ENCODE data around the gene FLNB.
"Not testable (repeated sequence)": the region's sequence is repeated elsewhere in the genome, so short reads cannot be mapped to it uniquely, and the experiment has no call there.

DNA sequence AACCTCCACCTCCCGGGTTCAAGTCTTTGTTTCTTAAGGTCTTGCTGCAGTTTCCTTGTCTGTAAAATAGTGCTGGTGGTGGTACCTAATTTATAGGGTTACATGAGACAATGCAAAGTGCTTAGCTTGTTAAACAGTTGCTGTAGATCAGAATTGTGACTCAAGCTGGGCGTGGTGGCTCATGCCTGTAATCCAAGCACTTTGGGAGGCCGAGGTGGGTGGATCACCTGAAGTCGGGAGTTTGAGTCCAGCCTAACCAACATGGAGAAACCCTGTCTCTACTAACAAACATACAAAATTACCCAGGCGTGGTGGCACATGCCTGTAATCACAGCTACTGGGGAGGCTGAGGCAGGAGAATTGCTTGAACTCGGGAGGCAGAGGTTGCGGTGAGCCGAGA lies 19.0 kb upstream of the FLNB start:
- TF ChIP-seq, protein P1, sequence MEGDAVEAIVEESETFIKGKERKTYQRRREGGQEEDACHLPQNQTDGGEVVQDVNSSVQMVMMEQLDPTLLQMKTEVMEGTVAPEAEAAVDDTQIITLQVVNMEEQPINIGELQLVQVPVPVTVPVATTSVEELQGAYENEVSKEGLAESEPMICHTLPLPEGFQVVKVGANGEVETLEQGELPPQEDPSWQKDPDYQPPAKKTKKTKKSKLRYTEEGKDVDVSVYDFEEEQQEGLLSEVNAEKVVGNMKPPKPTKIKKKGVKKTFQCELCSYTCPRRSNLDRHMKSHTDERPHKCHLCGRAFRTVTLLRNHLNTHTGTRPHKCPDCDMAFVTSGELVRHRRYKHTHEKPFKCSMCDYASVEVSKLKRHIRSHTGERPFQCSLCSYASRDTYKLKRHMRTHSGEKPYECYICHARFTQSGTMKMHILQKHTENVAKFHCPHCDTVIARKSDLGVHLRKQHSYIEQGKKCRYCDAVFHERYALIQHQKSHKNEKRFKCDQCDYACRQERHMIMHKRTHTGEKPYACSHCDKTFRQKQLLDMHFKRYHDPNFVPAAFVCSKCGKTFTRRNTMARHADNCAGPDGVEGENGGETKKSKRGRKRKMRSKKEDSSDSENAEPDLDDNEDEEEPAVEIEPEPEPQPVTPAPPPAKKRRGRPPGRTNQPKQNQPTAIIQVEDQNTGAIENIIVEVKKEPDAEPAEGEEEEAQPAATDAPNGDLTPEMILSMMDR (IDR thresholded peaks at IDR 0.05; ENCODE audit: low read length), result not testable (repeated sequence)
- TF ChIP-seq EZH2 (optimal IDR thresholded peaks at IDR 0.05; ENCODE audit: low read depth, low read length); EZH2phosphoT487 (IDR thresholded peaks at IDR 0.05; ENCODE audit: low read length): not testable (repeated sequence)
